Neuron (in vitro differentiated cells): Measurements from ENCODE around the gene LGSN.
"Not testable (repeated sequence)": the region's sequence is repeated elsewhere in the genome, so short reads cannot be mapped to it uniquely, and the experiment has no call there.

Source experiments
- H2AFZ ChIP-seq: one replicate; pipeline ENCODE4 v1.6.1; 2013; ENCODE audit warnings: low read depth, mild to moderate bottlenecking, inconsistent platforms, low read length, moderate library complexity
- H3K27me3 ChIP-seq: one replicate; pipeline ENCODE4 v1.6.1; 2013; ENCODE audit warnings: low read length; ENCODE audit not compliant: insufficient read depth
- H3K36me3 ChIP-seq: one replicate; pipeline ENCODE4 v1.6.1; 2013; ENCODE audit warnings: low read length; ENCODE audit not compliant: insufficient read depth
- H3K4me1 ChIP-seq: one replicate; pipeline ENCODE4 v1.6.1; 2013; ENCODE audit warnings: low read length; ENCODE audit not compliant: insufficient read depth
- H3K4me3 ChIP-seq: 2 replicates; pipeline ENCODE4 v1.5.1; 2013; ENCODE audit warnings: mild to moderate bottlenecking, low read length, moderate library complexity
- H3K9me3 ChIP-seq: one replicate; pipeline ENCODE4 v1.6.1; 2013; ENCODE audit warnings: low read length

Gene LGSN

DNA sequence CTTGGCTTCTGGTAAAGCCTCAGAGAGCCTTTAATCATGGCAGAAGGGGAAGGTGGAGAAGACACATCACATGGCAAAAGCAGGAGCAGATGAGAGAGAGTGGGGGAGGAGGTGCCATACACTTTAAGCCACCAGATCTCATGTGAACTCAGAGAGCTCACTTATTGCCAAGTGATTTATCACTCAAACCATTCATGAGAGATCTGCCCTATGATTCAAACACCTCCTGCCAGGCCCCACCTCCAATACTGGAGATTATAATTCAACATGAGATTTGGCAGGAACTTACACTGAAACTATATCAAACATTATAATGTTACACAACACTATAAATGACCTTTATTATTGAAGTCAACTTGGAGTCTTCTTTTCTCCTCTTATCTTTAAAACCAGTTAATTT, 60.6 kb downstream of the LGSN start:
- no peaks in the 10 kb centered on the region for H3K27me3 ChIP-seq
- H3K9me3 ChIP-seq, result no peaks in the 10 kb centered on the region
- H3K4me3 ChIP-seq, result no peak overlapping the region
- no peaks in the 10 kb centered on the region for H3K36me3 ChIP-seq
- no peaks in the 10 kb centered on the region for H3K4me1 ChIP-seq
- H2AFZ ChIP-seq, result no peak overlapping the region

DNA sequence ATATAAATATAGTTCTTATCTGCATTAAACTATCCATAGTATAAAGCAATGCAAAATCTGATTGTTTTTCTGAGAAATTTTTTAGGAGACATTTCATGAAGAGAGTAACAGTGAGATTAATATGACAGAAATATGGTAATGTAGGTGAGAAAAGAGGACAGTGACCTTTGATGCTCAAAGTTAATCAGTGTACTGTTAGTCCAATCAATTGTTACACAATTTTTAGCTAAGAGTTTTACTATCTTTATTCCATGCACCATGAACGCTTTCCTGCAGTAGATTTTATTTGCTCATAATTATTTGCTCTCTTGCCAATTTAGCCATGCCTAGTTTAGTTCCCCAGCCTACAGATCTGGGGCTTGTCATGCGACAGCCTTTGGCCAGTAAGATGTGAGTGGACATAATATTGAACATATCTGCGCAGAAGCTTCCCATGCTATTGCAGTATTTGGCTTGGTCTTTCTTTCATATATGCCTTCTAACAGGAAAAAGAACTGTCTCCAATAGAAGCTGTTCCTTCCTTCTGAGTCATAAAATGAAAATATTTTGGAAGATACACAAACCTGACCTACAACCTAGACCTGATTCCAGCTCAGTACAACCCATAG, 69.8 kb downstream of the LGSN start:
- no peaks in the 10 kb centered on the region for H3K36me3 ChIP-seq
- no peak overlapping the region for H3K4me3 ChIP-seq
- H3K27me3 ChIP-seq, result no peaks in the 10 kb centered on the region
- H3K9me3 ChIP-seq, result no peaks in the 10 kb centered on the region
- no peaks in the 10 kb centered on the region for H3K4me1 ChIP-seq
- H2AFZ ChIP-seq, result no peak overlapping the region

DNA sequence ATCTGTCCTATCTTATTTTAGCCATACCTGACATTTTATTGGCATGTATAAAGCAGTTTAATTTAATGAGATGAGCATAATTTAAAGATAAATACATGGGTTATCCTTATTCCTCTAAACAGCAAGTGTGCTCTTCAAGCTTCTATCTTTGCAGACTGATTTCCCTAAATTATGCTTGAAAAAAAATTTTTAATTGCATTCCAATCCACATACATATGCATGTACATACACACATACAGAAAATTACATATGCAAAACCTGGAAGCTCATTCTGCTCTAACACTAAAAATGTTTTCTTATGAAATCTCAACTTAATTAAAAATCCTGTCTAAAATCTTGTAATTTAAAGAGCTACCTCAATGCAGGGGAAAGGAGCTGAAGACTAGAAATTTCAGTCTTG, 73.2 kb downstream of the LGSN start:
- H2AFZ ChIP-seq, result no peak overlapping the region
- H3K4me1 ChIP-seq, result no peaks in the 10 kb centered on the region
- H3K36me3 ChIP-seq, result no peaks in the 10 kb centered on the region
- no peak overlapping the region for H3K4me3 ChIP-seq
- no peaks in the 10 kb centered on the region for H3K9me3 ChIP-seq
- H3K27me3 ChIP-seq, result no peaks in the 10 kb centered on the region

DNA sequence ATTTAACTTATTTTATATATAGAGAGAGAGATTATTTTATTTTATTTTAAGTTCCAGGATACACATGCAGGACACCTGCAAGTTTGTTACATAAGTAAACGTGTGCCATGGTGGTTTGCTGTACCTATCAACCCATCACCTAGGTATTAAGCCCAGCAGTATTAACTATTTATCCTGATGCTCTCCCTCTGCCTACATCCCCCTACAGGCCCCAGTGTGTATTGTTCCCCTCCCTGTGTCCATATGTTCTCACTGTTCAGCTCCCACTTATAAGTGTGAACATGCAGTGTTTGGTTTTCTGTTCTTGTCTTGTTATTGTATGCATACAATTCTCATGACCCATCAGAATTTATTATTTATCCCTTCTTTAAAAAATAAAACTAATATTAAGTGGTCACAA, 73.9 kb downstream of the LGSN start:
- H3K4me1 ChIP-seq, result no peaks in the 10 kb centered on the region
- H2AFZ ChIP-seq, result no peak overlapping the region
- H3K9me3 ChIP-seq, result no peaks in the 10 kb centered on the region
- no peaks in the 10 kb centered on the region for H3K36me3 ChIP-seq
- no peak overlapping the region for H3K4me3 ChIP-seq
- H3K27me3 ChIP-seq, result no peaks in the 10 kb centered on the region

DNA sequence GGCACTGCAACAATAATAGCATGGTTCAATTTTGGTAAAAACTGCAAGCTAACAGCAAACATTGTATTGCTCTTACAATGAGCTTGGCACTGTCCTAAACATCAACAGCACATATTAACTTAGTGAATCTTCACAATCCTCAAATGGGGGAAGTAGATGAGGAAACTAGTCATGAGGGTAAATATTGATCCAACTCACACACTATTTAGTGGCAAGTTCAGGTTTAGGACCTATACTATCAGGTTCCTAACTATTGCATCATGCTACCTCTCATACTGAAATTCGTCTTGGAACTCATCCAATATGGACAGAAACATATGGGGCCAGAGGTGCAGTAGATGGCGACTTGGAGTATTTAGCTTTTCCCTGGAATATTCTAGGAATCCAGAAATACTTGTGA, 74.4 kb downstream of the LGSN start:
- Histone ChIP-seq H3K4me1 (no peaks in the 10 kb centered on the region), H2AFZ (no peak overlapping the region), H3K9me3 (no peaks in the 10 kb centered on the region), H3K27me3 (no peaks in the 10 kb centered on the region), H3K4me3 (no peak overlapping the region), H3K36me3 (no peaks in the 10 kb centered on the region)

DNA sequence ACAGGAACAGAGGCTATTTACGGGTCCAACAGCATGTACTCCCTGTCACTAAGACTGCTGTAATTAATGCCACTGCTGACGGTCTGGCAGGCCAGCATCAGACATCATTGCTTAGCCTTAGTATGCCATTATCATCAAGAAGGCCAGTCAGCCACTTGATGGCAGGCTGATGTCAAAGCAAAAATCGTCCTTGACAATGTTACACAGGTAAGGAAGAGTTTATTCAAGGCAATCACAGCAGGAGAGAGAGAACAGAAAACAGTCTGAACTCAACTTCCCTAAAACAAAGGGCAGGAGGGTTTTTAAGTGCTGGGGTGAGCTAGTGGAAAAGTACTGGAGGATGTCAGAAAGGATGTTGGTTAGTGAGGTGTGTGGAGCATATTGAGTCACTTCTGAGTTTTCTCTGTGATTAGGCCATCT, 83.4 kb downstream of the LGSN start:
- H3K4me1 ChIP-seq, result no peaks in the 10 kb centered on the region
- H3K4me3 ChIP-seq, result no peak overlapping the region

DNA sequence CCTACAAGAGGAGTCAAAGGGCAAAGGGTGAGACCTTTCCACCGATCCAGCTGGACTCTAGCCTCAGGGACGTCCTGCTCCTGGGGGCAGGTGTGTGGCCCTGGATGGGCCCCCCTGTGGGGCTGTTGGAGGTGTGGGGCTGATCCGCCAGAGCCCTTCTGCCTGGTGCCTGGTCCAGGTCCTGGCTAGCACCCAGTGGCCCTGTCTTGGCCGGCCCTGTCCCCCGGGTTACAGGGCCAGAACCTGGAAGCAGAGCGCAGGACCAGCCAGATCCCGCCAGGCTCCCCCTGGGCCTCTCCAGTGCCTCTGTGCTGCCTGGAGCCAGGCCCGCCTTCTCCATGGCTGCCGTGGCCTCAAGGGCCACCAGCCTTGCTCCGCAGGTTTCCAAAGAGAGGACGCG, 89.3 kb downstream of the LGSN start:
- H3K9me3 ChIP-seq, H3K36me3 ChIP-seq, H3K4me3 ChIP-seq, H3K27me3 ChIP-seq, H3K4me1 ChIP-seq, H2AFZ ChIP-seq: not testable (repeated sequence)

More for the DNA sequence above, 83.4 kb downstream of the LGSN start:
- no peaks in the 10 kb centered on the region for H3K27me3 ChIP-seq
- no peaks in the 10 kb centered on the region for H3K9me3 ChIP-seq
- H3K36me3 ChIP-seq, result no peaks in the 10 kb centered on the region
- H2AFZ ChIP-seq, result no peak overlapping the region

DNA sequence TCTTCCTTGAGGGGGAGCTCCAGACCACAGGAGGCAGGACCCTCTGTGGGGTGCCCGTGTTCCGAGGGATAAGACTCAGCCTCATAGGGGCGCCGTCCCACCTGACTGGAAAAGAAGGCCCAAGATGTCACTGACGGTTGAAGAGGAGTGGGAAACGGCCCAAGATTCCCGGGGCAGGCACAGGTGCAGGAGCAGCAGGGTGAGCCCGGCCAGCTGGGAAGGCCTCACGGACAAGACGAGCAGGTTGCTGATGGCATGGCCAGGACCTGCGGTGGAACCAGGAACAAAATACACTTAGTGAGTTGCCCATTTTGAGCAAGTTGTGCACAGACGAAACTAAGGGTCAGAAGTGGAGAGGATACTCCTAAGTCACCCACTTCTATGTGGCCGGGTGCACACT, 89.8 kb downstream of the LGSN start:
- H3K36me3 ChIP-seq, H3K27me3 ChIP-seq, H3K4me3 ChIP-seq, H3K4me1 ChIP-seq, H2AFZ ChIP-seq, H3K9me3 ChIP-seq: not testable (repeated sequence)

DNA sequence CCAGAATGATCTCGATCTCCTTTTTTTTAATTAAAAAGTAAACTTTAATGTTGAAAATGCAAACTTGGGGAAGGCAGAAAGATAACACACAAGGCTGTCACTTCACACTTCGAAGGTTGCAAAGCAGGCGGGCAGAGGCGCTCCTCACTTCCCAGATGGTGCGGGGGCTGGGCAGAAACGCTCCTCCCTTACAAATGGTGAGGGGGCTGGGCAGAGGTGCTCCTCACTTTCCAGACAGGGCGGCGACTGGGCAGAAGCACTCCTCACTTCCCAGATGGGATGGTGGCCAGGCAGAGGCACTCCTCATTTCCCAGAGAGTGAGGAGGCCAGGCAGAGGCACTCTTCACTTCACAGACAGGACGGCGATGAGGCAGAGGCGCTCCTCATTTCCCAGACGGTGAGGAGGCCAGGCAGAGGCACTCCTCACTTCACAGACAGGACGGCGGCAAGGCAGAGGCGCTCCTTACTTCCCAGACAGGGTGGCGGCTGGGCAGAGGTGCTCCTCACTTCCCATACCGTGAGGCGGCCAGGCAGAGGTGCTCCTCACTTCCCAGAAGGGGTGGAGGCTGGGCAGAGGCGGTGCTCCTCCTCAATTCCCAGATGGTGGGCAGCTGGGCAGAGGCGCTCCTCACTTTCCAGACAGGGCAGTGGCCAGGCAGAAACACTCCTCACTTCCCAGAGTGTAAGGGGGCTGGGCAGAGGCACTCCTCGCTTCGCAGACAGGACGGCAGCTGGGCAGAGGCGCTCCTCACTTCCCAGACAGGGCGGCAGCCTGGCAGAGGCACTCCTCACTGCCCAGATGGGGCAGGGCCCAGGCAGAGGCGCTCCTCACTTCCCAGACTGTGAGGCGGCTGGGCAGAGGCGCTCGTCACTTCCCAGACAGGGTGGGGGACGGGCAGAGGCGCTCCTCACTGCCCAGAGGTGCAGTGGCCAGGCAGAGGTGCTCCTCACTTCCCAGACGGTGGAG, 91.6 kb downstream of the LGSN start:
- not testable (repeated sequence) for H2AFZ ChIP-seq, H3K4me3 ChIP-seq, H3K27me3 ChIP-seq, H3K9me3 ChIP-seq, H3K4me1 ChIP-seq, H3K36me3 ChIP-seq

DNA sequence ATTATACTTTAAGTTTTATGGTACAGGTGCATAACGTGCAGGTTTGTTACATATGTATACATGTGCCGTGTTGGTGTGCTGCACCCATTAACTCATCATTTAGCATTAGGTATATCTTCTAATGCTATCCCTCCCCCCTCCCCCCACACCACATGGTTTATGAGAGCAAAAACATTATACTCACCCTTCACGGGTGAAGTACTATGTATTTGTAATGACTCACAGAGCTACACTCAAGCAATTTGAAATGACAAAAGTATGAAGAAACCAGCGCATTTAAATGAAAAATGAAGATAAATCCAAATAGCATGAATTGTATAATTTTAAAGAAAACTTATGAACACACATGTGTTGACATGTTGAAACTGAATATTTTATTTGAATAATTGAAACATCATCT, 93.8 kb downstream of the LGSN start:
- H3K9me3 ChIP-seq, H3K4me1 ChIP-seq, H3K4me3 ChIP-seq, H3K27me3 ChIP-seq, H3K36me3 ChIP-seq, H2AFZ ChIP-seq: not testable (repeated sequence)
